Stimulated activated CD8-positive, alpha-beta memory T cell treated with anti-CD3 and anti-CD28 coated beads, Interleukin-7, amount 100 ng/mL, for 48 hours (primary cell): ENCODE data around the gene CAB39L.
"Not testable (repeated sequence)": the region's sequence is repeated elsewhere in the genome, so short reads cannot be mapped to it uniquely, and the experiment has no call there.

ENCODE experiments used
- DNase-seq, 2 donors: peaks; one replicate each; pipeline ENCODE4 v3.0.0-alpha.2; 2020; ENCODE audit warnings: low read depth in 1 of 2; ENCODE audit errors: extremely low read depth in 1 of 2

Gene CAB39L

GRCh38 chr13:49353908-49354307 is 90.0 kb downstream of the CAB39L start:
- DNase-seq: no peak

GRCh38 chr13:49351871-49352270 is 92.0 kb downstream of the CAB39L start:
- DNase-seq: no peak

GRCh38 chr13:49348751-49349150 is 95.1 kb downstream of the CAB39L start:
- DNase-seq: no peak

- no peak for DNase-seq
These were observed 96.0 kb downstream of the CAB39L start for GRCh38 chr13:49347650-49348385.

GRCh38 chr13:49346460-49346859 is 97.4 kb downstream of the CAB39L start:
- DNase-seq: no peak

GRCh38 chr13:49343731-49344130 is 100.1 kb downstream of the CAB39L start:
- DNase-seq: no peak

GRCh38 chr13:49343255-49343654 is 100.6 kb downstream of the CAB39L start:
- DNase-seq: no peak

- no peak for DNase-seq
These were observed 101.4 kb downstream of the CAB39L start for GRCh38 chr13:49342454-49342853.

- DNase-seq: no peak
These were observed 101.9 kb downstream of the CAB39L start for GRCh38 chr13:49341941-49342340.

- no peak for DNase-seq
These were observed 102.3 kb downstream of the CAB39L start for GRCh38 chr13:49341517-49341916.

- no peak for DNase-seq
These were observed 103.7 kb downstream of the CAB39L start for GRCh38 chr13:49340161-49340560.

- no peak for DNase-seq
These were observed 107.2 kb downstream of the CAB39L start for GRCh38 chr13:49336655-49337054.

- DNase-seq: no peak
These were observed 113.4 kb downstream of the CAB39L start for GRCh38 chr13:49330546-49330864.

GRCh38 chr13:49329831-49330545 is 113.9 kb downstream of the CAB39L start:
- no peak for DNase-seq

- DNase-seq: not testable (repeated sequence)
These were observed 116.7 kb downstream of the CAB39L start for GRCh38 chr13:49327145-49327544.

GRCh38 chr13:49326222-49326917 is 117.5 kb downstream of the CAB39L start:
- no peak for DNase-seq

- no peak for DNase-seq
These were observed 120.5 kb downstream of the CAB39L start for GRCh38 chr13:49323344-49323743.

GRCh38 chr13:49322702-49323101 is 121.2 kb downstream of the CAB39L start:
- no peak for DNase-seq

GRCh38 chr13:49320975-49321374 is 122.9 kb downstream of the CAB39L start:
- no peak for DNase-seq

GRCh38 chr13:49319951-49320350 is 123.9 kb downstream of the CAB39L start:
- no peak for DNase-seq

GRCh38 chr13:49319551-49319950 is 124.3 kb downstream of the CAB39L start:
- DNase-seq: no peak
